ENCODE data around the gene TXNL4B. TPM values are rescaled to one million over a fixed set of nuclear protein-coding genes. Genes with fewer than 3 reads are reported as not detected.

Gene TXNL4B
- total and polyA plus RNA-seq, 10 of the 15 experiments (the other 5 are each of a cell fraction or from before 2014, with no cell fraction given): 11.1 to 24.0 (median 15.9) TPM

DNA sequence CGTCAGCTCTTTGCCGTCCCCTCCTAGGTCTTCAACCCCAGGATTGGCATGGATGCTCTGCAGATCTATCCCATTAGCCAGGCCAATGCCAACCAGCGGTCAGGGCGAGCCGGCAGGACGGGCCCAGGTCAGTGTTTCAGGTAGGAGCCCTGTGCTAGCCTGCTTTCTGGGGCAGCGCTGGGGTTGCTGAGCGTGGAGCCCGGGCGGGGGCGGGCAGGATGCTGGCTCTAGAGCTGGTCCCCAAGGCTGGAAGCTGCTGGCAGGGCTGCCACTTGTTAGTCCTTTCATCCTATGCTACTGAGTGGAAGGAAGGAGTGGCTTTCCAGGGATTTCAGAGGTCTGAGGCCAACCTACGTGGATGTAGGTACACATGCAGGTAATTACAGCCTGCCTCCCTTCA, 12.6 kb upstream of the TXNL4B start:
- Histone ChIP-seq H2AFZ (ENCODE audit: control insufficient read depth, low read depth, low read length) (no peak overlapping the region), H3K79me2 (ENCODE audit: control insufficient read depth, insufficient read depth, low read length) (no peaks in the 10 kb centered on the region), H3K36me3 (ENCODE audit: control insufficient read depth in 2 of 2, insufficient read depth in 2 of 2, low read length in 1 of 2) (peaks cover 55 to 60% of the 10 kb centered on the region in 2 experiments), H3K4me2 (ENCODE audit: control insufficient read depth, insufficient read depth) (no peak overlapping the region), H4K20me1 (ENCODE audit: control insufficient read depth, insufficient read depth) (no peaks in the 10 kb centered on the region; the same call in 1 of the 2 replicates), H3K4me1 (ENCODE audit: control insufficient read depth, insufficient read depth, low read length) (no peaks in the 10 kb centered on the region), H3K9ac (ENCODE audit: control insufficient read depth, insufficient read depth, low read length) (no peak overlapping the region), H3K9me3 (replicated peaks; ENCODE audit: control insufficient read depth, insufficient read depth, low read length) (no peaks in the 10 kb centered on the region), H3K4me3 (no peak overlapping the region), H3K27me3 (replicated peaks in 1 of 2; ENCODE audit: control insufficient read depth in 2 of 2, insufficient read depth in 2 of 2, low read length in 1 of 2) (no peaks in the 10 kb centered on the region), H3K27ac (ENCODE audit: control insufficient read depth, insufficient read depth) (no peak overlapping the region)
- ChIA-PET POLR2A (interaction anchor here (1.2 kb wide), 1 partner anchor 13 kb away, joined by 3 read pairs; the partner anchor contains the start of genes DHX38 and TXNL4B), RAD21 (ENCODE audit: unreplicated experiment) (no interaction called here), SMC1A (ENCODE audit: uncharacterized antibody, unreplicated experiment) (no interaction called here), CTCF (no interaction called here)
- in situ Hi-C loops (cut with MboI): no loop called here
- intact Hi-C loops (cut with micrococcal nuclease; ENCODE audit: unreplicated experiment): no loop called here
- ATAC-seq (no peak), FAIRE-seq (no peak), DNase-seq (ENCODE audit: low read depth, low spot score) (no peak)
- no peak for TF ChIP-seq CHD1 (IDR thresholded peaks at IDR 0.05; ENCODE audit: low read depth, low read length)
- no peak for TF ChIP-seq DPF2 (IDR thresholded peaks at IDR 0.05)
- TF ChIP-seq RCOR1 (conservative IDR thresholded peaks at IDR 0.05; ENCODE audit: low read depth, low read length): no peak
- TF ChIP-seq SMAD1 (IDR thresholded peaks at IDR 0.05; ENCODE audit: low read depth, partially characterized antibody): no peak
- 96% methylated on average over 12 of the region's 12 CpGs for WGBS (ENCODE audit: insufficient coverage, insufficient replicate concordance, low lambda C conversion rate, missing lambda C conversion rate)
- no TSS peak for BruUV-seq (replicated peaks)

DNA sequence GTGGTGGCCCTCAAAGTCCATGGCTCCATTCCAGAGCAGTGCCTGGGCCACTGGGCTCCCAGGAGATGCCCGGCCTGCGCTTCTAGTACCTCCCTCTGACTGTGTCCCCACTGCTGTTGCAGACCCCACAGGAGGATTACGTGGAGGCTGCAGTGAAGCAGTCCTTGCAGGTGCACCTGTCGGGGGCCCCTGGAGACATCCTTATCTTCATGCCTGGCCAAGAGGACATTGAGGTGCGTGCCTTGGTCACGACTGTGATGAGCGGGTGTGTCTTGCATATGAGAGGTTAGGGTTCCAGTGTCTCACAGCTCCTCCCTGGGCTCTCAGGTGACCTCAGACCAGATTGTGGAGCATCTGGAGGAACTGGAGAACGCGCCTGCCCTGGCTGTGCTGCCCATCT, 11.5 kb upstream of the TXNL4B start:
- CTCF ChIA-PET: no interaction called here
- TF ChIP-seq, protein P1, sequence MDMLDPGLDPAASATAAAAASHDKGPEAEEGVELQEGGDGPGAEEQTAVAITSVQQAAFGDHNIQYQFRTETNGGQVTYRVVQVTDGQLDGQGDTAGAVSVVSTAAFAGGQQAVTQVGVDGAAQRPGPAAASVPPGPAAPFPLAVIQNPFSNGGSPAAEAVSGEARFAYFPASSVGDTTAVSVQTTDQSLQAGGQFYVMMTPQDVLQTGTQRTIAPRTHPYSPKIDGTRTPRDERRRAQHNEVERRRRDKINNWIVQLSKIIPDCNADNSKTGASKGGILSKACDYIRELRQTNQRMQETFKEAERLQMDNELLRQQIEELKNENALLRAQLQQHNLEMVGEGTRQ (IDR thresholded peaks at IDR 0.05; ENCODE audit: borderline replicate concordance, low read depth, low read length): no peak
- TF ChIP-seq NR2C1 (IDR thresholded peaks at IDR 0.05) (no peak), CREM (IDR thresholded peaks at IDR 0.05; ENCODE audit: low read depth) (no peak), CBFB (IDR thresholded peaks at IDR 0.05; ENCODE audit: low read depth) (no peak), CREB1 (IDR thresholded peaks at IDR 0.05; ENCODE audit: low read depth) (no peak), CBX3 (IDR thresholded peaks at IDR 0.05; ENCODE audit: borderline replicate concordance, low read depth) (no peak), CHD1 (IDR thresholded peaks at IDR 0.05; ENCODE audit: low read depth, low read length) (no peak), NR2F1 (conservative IDR thresholded peaks at IDR 0.05) (no peak), SP1 (IDR thresholded peaks at IDR 0.05; ENCODE audit: low read depth, low read length) (no peak)
- TF ChIP-seq, protein P2, sequence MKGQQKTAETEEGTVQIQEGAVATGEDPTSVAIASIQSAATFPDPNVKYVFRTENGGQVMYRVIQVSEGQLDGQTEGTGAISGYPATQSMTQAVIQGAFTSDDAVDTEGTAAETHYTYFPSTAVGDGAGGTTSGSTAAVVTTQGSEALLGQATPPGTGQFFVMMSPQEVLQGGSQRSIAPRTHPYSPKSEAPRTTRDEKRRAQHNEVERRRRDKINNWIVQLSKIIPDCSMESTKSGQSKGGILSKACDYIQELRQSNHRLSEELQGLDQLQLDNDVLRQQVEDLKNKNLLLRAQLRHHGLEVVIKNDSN (IDR thresholded peaks at IDR 0.05; ENCODE audit: borderline replicate concordance, extremely low read length, insufficient read depth, low read depth, low read length): no peak
- TF ChIP-seq, protein P3, sequence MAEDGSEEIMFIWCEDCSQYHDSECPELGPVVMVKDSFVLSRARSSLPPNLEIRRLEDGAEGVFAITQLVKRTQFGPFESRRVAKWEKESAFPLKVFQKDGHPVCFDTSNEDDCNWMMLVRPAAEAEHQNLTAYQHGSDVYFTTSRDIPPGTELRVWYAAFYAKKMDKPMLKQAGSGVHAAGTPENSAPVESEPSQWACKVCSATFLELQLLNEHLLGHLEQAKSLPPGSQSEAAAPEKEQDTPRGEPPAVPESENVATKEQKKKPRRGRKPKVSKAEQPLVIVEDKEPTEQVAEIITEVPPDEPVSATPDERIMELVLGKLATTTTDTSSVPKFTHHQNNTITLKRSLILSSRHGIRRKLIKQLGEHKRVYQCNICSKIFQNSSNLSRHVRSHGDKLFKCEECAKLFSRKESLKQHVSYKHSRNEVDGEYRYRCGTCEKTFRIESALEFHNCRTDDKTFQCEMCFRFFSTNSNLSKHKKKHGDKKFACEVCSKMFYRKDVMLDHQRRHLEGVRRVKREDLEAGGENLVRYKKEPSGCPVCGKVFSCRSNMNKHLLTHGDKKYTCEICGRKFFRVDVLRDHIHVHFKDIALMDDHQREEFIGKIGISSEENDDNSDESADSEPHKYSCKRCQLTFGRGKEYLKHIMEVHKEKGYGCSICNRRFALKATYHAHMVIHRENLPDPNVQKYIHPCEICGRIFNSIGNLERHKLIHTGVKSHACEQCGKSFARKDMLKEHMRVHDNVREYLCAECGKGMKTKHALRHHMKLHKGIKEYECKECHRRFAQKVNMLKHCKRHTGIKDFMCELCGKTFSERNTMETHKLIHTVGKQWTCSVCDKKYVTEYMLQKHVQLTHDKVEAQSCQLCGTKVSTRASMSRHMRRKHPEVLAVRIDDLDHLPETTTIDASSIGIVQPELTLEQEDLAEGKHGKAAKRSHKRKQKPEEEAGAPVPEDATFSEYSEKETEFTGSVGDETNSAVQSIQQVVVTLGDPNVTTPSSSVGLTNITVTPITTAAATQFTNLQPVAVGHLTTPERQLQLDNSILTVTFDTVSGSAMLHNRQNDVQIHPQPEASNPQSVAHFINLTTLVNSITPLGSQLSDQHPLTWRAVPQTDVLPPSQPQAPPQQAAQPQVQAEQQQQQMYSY (CRISPR knock-in tag; IDR thresholded peaks at IDR 0.05): no peak

More for the DNA sequence above, 11.5 kb upstream of the TXNL4B start:
- Histone ChIP-seq H3K27me3 (replicated peaks in 1 of 2; ENCODE audit: control insufficient read depth in 2 of 2, insufficient read depth in 2 of 2, low read length in 1 of 2) (no peaks in the 10 kb centered on the region), H3K9me3 (replicated peaks; ENCODE audit: control insufficient read depth, insufficient read depth, low read length) (no peaks in the 10 kb centered on the region), H3K4me3 (no peak overlapping the region), H3K4me1 (ENCODE audit: control insufficient read depth, insufficient read depth, low read length) (no peaks in the 10 kb centered on the region), H3K36me3 (ENCODE audit: control insufficient read depth in 2 of 2, insufficient read depth in 2 of 2, low read length in 1 of 2) (peaks cover 58% of the 10 kb centered on the region in 2 experiments), H3K27ac (ENCODE audit: control insufficient read depth, insufficient read depth) (no peak overlapping the region), H3K9ac (ENCODE audit: control insufficient read depth, insufficient read depth, low read length) (no peak overlapping the region), H3K79me2 (ENCODE audit: control insufficient read depth, insufficient read depth, low read length) (no peaks in the 10 kb centered on the region), H3K4me2 (ENCODE audit: control insufficient read depth, insufficient read depth) (no peak overlapping the region), H2AFZ (ENCODE audit: control insufficient read depth, low read depth, low read length) (no peak overlapping the region), H4K20me1 (ENCODE audit: control insufficient read depth, insufficient read depth) (no peaks in the 10 kb centered on the region)
- no TSS peak for BruUV-seq (replicated peaks)
- WGBS (ENCODE audit: insufficient coverage, insufficient replicate concordance, low lambda C conversion rate, missing lambda C conversion rate): 96% methylated on average over 9 of the region's 9 CpGs
- ATAC-seq: no peak
- RAD21 ChIA-PET (ENCODE audit: unreplicated experiment): no interaction called here
- POLR2A ChIA-PET: no interaction called here
- in situ Hi-C loops (cut with MboI): no loop called here
- no peak for FAIRE-seq
- SMC1A ChIA-PET (ENCODE audit: uncharacterized antibody, unreplicated experiment): no interaction called here
- intact Hi-C loops (cut with micrococcal nuclease; ENCODE audit: unreplicated experiment): no loop called here
- no peak for DNase-seq (ENCODE audit: low read depth, low spot score)
